ENCODE results near the gene NGLY1. TPM values are rescaled to one million over a fixed set of nuclear protein-coding genes. Genes with fewer than 3 reads are reported as not detected.

NGLY1 gene
- total and polyA plus RNA-seq, 2 of the 4 experiments (the other 2 are of a cell fraction), result 10.0 to 14.9 TPM

- intact Hi-C loops (cut with micrococcal nuclease), result no loop called here
- CTCF ChIA-PET, result no interaction called here
- no peak for DNase-seq
Measured at GRCh38 chr3:25678581-25678980, 104.7 kb downstream of the NGLY1 start.

More at GRCh38 chr3:25678581-25678980, 104.7 kb downstream of the NGLY1 start:
- in situ Hi-C loops (cut with MboI; ENCODE audit: low sequenced_read_pairs) (no loop called here), dilution Hi-C loops (cut with HindIII; ENCODE audit: low sequenced_read_pairs, unreplicated experiment) (no loop called here)
- H2AFZ ChIP-seq (replicated peaks; ENCODE audit: low read length, poor library complexity), result no peak overlapping the region
- H3K4me3 ChIP-seq (ENCODE audit: insufficient read depth, low read depth, low read length), result no peak overlapping the region
- no peak overlapping the region for H3K18ac ChIP-seq (ENCODE audit: low read depth, low read length)
- TF ChIP-seq CTCF (conservative IDR thresholded peaks at IDR 0.05; ENCODE audit: low read depth, low read length) (no peak), BHLHE40 (IDR thresholded peaks at IDR 0.05; ENCODE audit: low read depth, low read length) (no peak), POLR2A (IDR thresholded peaks at IDR 0.05; ENCODE audit: low read depth, low read length) (no peak), NFE2L2 (IDR thresholded peaks at IDR 0.05; ENCODE audit: low read depth, low read length) (no peak), RAD21 (IDR thresholded peaks at IDR 0.05; ENCODE audit: low read length) (no peak), CEBPB (IDR thresholded peaks at IDR 0.05; ENCODE audit: low read depth, low read length) (no peak), MAFK (IDR thresholded peaks at IDR 0.05; ENCODE audit: low read depth, low read length) (no peak), MXI1 (IDR thresholded peaks at IDR 0.05; ENCODE audit: borderline replicate concordance, low read depth, low read length) (no peak), MAZ (IDR thresholded peaks at IDR 0.05; ENCODE audit: borderline replicate concordance, low read depth, low read length) (no peak), USF2 (IDR thresholded peaks at IDR 0.05; ENCODE audit: low read depth, low read length) (no peak), RFX5 (IDR thresholded peaks at IDR 0.05; ENCODE audit: low read depth, low read length) (no peak), CHD1 (IDR thresholded peaks at IDR 0.05; ENCODE audit: low read depth, low read length) (no peak), FOS (IDR thresholded peaks at IDR 0.05; ENCODE audit: low read depth, low read length) (no peak), SMC3 (IDR thresholded peaks at IDR 0.05; ENCODE audit: low read depth, low read length) (no peak), RCOR1 (IDR thresholded peaks at IDR 0.05; ENCODE audit: insufficient replicate concordance, low read length) (no peak), ELK1 (IDR thresholded peaks at IDR 0.05; ENCODE audit: borderline replicate concordance, low read depth, low read length) (no peak)
- H2BK5ac ChIP-seq (ENCODE audit: low read depth, low read length, poor library complexity, severe bottlenecking), result no peak overlapping the region
- POLR2A ChIA-PET (ENCODE audit: unreplicated experiment), result no interaction called here
- no peak overlapping the region for H4K5ac ChIP-seq (ENCODE audit: low read depth, low read length)
- H4K20me1 ChIP-seq (ENCODE audit: insufficient read depth, low read length), result no peaks in the 10 kb centered on the region
- no peak overlapping the region for H3K27ac ChIP-seq (ENCODE audit: insufficient read depth, low read length)
- no TSS peak for BruUV-seq (replicated peaks)
- H3K23ac ChIP-seq (ENCODE audit: low read depth, low read length), result no peak overlapping the region
- no peak overlapping the region for H3K4ac ChIP-seq (ENCODE audit: low read depth, low read length)
- H3K4me1 ChIP-seq (ENCODE audit: control insufficient read depth, insufficient read depth, low read length), result no peaks in the 10 kb centered on the region
- no peak for ATAC-seq (ENCODE audit: low read depth)
- H2BK120ac ChIP-seq (ENCODE audit: low read depth, low read length), result no peak overlapping the region
- no peak overlapping the region for H3K4me2 ChIP-seq (ENCODE audit: low read depth, low read length)
- peaks cover 2% of the 10 kb centered on the region for H3K27me3 ChIP-seq (ENCODE audit: control insufficient read depth, insufficient read depth, low read length)
- H3K14ac ChIP-seq (replicated peaks; ENCODE audit: low read depth, low read length), result no peak overlapping the region
- no peak overlapping the region for H4K91ac ChIP-seq (ENCODE audit: insufficient read depth, low read depth, low read length)
- H3K36me3 ChIP-seq (ENCODE audit: control insufficient read depth, insufficient read depth, low read length), result no peaks in the 10 kb centered on the region
- no peaks in the 10 kb centered on the region for H3K9me3 ChIP-seq (ENCODE audit: control insufficient read depth, insufficient read depth, low read length)
- H3K79me1 ChIP-seq (ENCODE audit: low read depth in 1 of 2, low read length in 2 of 2), result no peaks in the 10 kb centered on the region
- H4K8ac ChIP-seq (ENCODE audit: low read depth in 2 of 2, low read length in 2 of 2), result no peak overlapping the region
- H2BK15ac ChIP-seq (ENCODE audit: low read depth, low read length), result no peak overlapping the region
- no peaks in the 10 kb centered on the region for H3K9me1 ChIP-seq (ENCODE audit: insufficient read depth, low read length)
- H2AK9ac ChIP-seq (replicated peaks; ENCODE audit: low read depth, low read length, poor library complexity), result no peak overlapping the region
- no peak overlapping the region for H2BK20ac ChIP-seq (ENCODE audit: low read depth, low read length)
- no peak overlapping the region for H3K9ac ChIP-seq (ENCODE audit: low read depth, low read length)
- no peak overlapping the region for H2AK5ac ChIP-seq (ENCODE audit: low read depth, low read length)
- no peak overlapping the region for H3K56ac ChIP-seq (ENCODE audit: extremely low read depth, insufficient read depth, low read length)
